GM10248 (cell line): ENCODE data around the gene KMT2A.
"Not testable (repeated sequence)": the region's sequence is repeated elsewhere in the genome, so short reads cannot be mapped to it uniquely, and the experiment has no call there.

Source experiments
- CTCF ChIA-PET: fragments of 300-600 bp; sonication (Branson Sonifier 250); formaldehyde crosslinking; extraction: SDS; loops from one replicate; lab custom pipeline; 2021; ENCODE audit warnings: antibody characterized with exemption; lab: Yijun Ruan, JAX
- POLR2A ChIA-PET: fragments of 350-650 bp; sonication (Branson Sonifier 250); formaldehyde crosslinking; extraction: SDS; loops from one replicate; lab custom pipeline; 2020; ENCODE audit warnings: antibody characterized with exemption; lab: Yijun Ruan, JAX
- DNase-seq: peaks from one replicate; pipeline ENCODE4 v3.0.0; 2012; ENCODE audit errors: extremely low spot score
- CTCF ChIP-seq: IDR thresholded peaks from 2 replicates; pipeline ENCODE4 v1.5.1; 2012; ENCODE audit warnings: mild to moderate bottlenecking, low read depth; ENCODE audit errors: extremely low read depth, missing control alignments, control extremely low read depth

Gene KMT2A

GRCh38 chr11:118415062-118415738 lies 21.1 kb upstream of the KMT2A start:
- POLR2A ChIA-PET, result no interaction called here
- TF ChIP-seq CTCF, result no peak
- DNase-seq, result no peak
- CTCF ChIA-PET, result interaction anchor here (0.7 to 1.3 kb wide), 3 partner anchors 9 to 16 kb away, joined by 3 to 7 read pairs (median 4); no protein-coding TSS in a partner anchor

- ChIA-PET POLR2A (no interaction called here), CTCF (interaction anchor here (0.7 to 1.3 kb wide), 3 partner anchors 9 to 16 kb away, joined by 3 to 7 read pairs (median 4); no protein-coding TSS in a partner anchor)
- TF ChIP-seq CTCF, result no peak
- DNase-seq, result no peak
Measured at GRCh38 chr11:118415739-118416068, 20.6 kb upstream of the KMT2A start.

- POLR2A ChIA-PET, DNase-seq: not testable (repeated sequence)
- CTCF ChIA-PET, result interaction anchor here (1.3 kb wide), 1 partner anchor 15 kb away, joined by 7 read pairs; no protein-coding TSS in a partner anchor
Measured at GRCh38 chr11:118416900-118417299, 19.4 kb upstream of the KMT2A start.

- CTCF ChIA-PET, result interaction anchor here (0.9 to 1.3 kb wide), 2 partner anchors 8 to 13 kb away, joined by 3 to 5 read pairs; no protein-coding TSS in a partner anchor
- no peak for DNase-seq
- TF ChIP-seq CTCF, result no peak
- POLR2A ChIA-PET, result no interaction called here
Measured at GRCh38 chr11:118417801-118418200, 18.5 kb upstream of the KMT2A start.

- DNase-seq, result no peak
- no peak for TF ChIP-seq CTCF
- POLR2A ChIA-PET, result interaction anchor here (0.7 kb wide), 1 partner anchor 1690 kb away, joined by 3 read pairs; no protein-coding TSS in a partner anchor
- CTCF ChIA-PET, result interaction anchor here (0.9 to 1.7 kb wide), 4 partner anchors 9 to 17 kb away, joined by 3 to 5 read pairs (median 4); no protein-coding TSS in a partner anchor
Measured at GRCh38 chr11:118418766-118419165, 17.5 kb upstream of the KMT2A start.

GRCh38 chr11:118427707-118428106 lies 8.6 kb upstream of the KMT2A start:
- CTCF ChIA-PET, result interaction anchor here (1.1 kb wide), 2 partner anchors 12 to 17 kb away, joined by 3 read pairs; no protein-coding TSS in a partner anchor
- no peak for DNase-seq
- no peak for TF ChIP-seq CTCF
- POLR2A ChIA-PET, result no interaction called here

- POLR2A ChIA-PET, result interaction anchor here (0.5 kb wide), 1 partner anchor 29 kb away, joined by 5 read pairs; no protein-coding TSS in a partner anchor
- CTCF ChIA-PET, result interaction anchor here (0.7 to 2.1 kb wide), 4 partner anchors 13 to 26 kb away, joined by 3 to 7 read pairs (median 3); no protein-coding TSS in a partner anchor
- no peak for DNase-seq
- TF ChIP-seq CTCF, result no peak
Measured at GRCh38 chr11:118430956-118431355, 5.3 kb upstream of the KMT2A start.
